Astrocyte (in vitro differentiated cells and primary cell): ENCODE results near the gene PNKP.

Source experiments
- EZH2 ChIP-seq: IDR thresholded peaks from 2 replicates; pipeline ENCODE4 v1.6.1; 2012; ENCODE audit warnings: mild to moderate bottlenecking, low read length, inconsistent platforms; ENCODE audit not compliant: insufficient read depth
- TF ChIP-seq, protein P1 (sequence below): IDR thresholded peaks from 2 replicates; pipeline ENCODE4 v1.5.1; 2011; ENCODE audit warnings: low read depth, mild to moderate bottlenecking, inconsistent platforms, low read length, moderate library complexity; ENCODE audit not compliant: insufficient read depth

DNA sequence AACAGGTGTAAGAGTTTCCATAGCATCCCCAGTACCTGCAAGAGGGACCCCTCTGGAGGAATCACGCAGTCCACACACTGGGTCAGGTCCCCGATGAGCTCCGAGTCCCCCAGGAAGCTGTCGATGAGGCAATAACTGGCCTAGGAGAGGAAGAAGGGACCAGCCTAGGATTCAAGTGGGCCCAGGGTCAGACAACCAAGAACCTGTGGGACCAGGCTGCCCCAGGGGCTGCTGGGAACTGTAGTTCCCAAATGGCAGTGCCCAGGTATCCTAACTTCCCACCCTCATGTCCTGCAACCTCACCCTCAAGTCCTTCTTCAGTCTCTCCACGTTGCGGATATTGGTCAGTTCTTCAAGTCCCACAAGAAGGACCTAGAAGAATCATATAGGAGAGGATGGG lies 56.0 kb downstream of the PNKP start:
- TF ChIP-seq, protein P1, sequence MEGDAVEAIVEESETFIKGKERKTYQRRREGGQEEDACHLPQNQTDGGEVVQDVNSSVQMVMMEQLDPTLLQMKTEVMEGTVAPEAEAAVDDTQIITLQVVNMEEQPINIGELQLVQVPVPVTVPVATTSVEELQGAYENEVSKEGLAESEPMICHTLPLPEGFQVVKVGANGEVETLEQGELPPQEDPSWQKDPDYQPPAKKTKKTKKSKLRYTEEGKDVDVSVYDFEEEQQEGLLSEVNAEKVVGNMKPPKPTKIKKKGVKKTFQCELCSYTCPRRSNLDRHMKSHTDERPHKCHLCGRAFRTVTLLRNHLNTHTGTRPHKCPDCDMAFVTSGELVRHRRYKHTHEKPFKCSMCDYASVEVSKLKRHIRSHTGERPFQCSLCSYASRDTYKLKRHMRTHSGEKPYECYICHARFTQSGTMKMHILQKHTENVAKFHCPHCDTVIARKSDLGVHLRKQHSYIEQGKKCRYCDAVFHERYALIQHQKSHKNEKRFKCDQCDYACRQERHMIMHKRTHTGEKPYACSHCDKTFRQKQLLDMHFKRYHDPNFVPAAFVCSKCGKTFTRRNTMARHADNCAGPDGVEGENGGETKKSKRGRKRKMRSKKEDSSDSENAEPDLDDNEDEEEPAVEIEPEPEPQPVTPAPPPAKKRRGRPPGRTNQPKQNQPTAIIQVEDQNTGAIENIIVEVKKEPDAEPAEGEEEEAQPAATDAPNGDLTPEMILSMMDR: no peak
- no peak for TF ChIP-seq EZH2
